Sigmoid colon (tissue), 3 donors: ENCODE results near the gene NRL.

Source experiments
- POLR2A ChIP-seq, 2 donors: fragments of 450-650 bp; IDR thresholded peaks; one replicate each; pipeline ENCODE4 v1.6.1; 2016; ENCODE audit warnings: antibody characterized with exemption in 2 of 2, mild to moderate bottlenecking in 2 of 2, moderate library complexity in 2 of 2
- TF ChIP-seq, protein P1 (sequence below), 4 experiments: fragments of 450-650 bp in 3 of 4; fragments of 200-600 bp in 1 of 4; IDR thresholded peaks; one replicate each; pipeline ENCODE4 v1.5.1; 2016 to 2019; ENCODE audit warnings: antibody characterized with exemption in 4 of 4, mild to moderate bottlenecking in 3 of 4, moderate library complexity in 2 of 4

GRCh38 chr14:24092505-24093206 lies 22.1 kb downstream of the NRL start:
- TF ChIP-seq POLR2A (IDR thresholded peaks at IDR 0.05) = no peak
- TF ChIP-seq, protein P1, sequence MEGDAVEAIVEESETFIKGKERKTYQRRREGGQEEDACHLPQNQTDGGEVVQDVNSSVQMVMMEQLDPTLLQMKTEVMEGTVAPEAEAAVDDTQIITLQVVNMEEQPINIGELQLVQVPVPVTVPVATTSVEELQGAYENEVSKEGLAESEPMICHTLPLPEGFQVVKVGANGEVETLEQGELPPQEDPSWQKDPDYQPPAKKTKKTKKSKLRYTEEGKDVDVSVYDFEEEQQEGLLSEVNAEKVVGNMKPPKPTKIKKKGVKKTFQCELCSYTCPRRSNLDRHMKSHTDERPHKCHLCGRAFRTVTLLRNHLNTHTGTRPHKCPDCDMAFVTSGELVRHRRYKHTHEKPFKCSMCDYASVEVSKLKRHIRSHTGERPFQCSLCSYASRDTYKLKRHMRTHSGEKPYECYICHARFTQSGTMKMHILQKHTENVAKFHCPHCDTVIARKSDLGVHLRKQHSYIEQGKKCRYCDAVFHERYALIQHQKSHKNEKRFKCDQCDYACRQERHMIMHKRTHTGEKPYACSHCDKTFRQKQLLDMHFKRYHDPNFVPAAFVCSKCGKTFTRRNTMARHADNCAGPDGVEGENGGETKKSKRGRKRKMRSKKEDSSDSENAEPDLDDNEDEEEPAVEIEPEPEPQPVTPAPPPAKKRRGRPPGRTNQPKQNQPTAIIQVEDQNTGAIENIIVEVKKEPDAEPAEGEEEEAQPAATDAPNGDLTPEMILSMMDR (IDR thresholded peaks at IDR 0.05) = no peak
